Measurements from ENCODE around the gene RMC1.
"Not testable (repeated sequence)": the region's sequence is repeated elsewhere in the genome, so short reads cannot be mapped to it uniquely, and the experiment has no call there.

Gene RMC1

GRCh38 chr18:23536204-23536603 is 32.9 kb downstream of the RMC1 start:
- no peak for DNase-seq

DNA sequence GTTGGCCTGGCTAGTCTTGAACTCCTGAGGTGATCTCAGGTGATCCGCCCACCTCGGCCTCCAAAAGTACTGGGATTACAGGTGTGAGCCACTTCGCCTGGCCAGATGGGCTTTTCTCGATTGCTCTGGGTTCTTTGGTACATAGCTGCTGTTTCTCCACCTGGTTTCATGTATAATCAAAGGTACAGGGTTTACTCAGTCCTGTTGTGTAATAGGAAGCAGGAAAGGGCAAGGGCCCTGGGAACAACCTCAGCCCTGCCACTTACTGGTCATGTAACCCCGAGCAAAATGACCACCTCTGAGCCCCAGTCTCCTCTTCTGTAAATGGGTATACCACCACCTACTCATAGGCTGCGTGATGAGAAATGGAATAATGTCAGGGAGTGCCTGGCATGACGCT is 34.0 kb downstream of the RMC1 start:
- DNase-seq, result no peak

DNA sequence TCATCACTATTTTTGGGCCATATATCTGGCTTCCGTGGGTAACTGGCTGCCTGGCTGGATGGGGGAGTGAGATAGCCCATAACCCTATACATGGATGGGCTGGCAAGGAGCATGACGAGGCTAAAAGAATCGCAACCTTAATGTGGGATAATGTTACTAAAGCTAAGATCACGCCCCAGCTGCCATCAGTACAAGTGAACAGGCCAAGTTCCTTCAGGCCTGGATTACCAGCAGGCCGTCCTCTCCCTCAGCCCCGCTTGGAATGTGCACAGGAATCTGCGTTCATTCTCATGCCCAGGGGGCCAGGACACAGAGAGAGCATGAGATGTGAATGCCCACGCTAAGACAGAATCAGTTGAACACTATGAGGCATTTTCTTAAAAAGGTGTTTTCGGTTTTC is 34.7 kb downstream of the RMC1 start:
- DNase-seq, result no peak

GRCh38 chr18:23538870-23539269 is 35.6 kb downstream of the RMC1 start:
- DNase-seq, result no peak

DNA sequence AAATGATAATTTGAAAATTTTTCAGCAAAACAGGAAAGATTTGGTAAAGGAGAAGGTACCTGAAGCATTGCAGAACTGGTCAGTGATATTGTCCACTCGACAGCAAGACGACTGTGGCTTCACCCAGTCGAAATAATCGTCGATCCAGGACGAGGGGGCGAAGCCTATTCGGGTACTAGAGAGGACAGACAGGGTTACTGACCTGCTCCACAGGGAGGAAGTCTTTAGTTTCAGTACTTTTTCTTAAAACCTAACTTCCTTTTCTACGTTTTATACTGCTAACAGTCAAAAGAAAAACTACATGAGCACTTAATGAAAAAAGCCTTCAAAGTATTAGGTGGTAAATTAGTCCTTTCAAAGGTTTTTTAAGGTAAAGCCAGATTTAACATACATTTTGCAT is 36.0 kb downstream of the RMC1 start:
- no peak for DNase-seq

DNA sequence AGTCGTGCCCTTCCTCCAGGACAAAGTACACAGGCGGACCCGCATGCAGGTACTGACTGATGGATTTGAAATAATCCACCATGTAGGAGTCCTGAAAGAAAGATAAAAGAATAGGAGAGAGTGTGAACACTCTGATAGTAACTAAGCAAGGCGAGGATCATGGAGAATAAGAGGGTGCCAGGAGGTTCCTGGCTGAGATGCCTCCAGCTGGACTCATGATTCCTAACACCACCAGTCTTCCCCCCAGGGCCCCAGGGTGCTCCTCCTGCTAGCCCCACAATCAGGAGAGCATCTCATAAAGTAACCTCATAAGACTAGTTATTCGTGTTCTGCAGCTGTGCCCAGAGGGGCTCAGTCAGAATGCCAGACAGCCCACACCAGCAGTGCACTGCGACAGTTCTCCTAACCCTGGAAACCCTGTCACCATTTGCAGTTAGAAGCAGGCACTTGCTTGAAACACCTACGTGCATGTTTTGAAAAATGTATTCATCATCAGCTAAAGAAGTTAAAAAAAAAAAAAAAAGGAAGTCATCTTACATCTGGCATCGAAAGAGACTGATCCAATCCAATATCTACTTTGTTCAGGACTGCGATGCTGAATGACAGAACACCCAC is 36.7 kb downstream of the RMC1 start:
- DNase-seq, result no peak

GRCh38 chr18:23540867-23541266 is 37.6 kb downstream of the RMC1 start:
- no peak for DNase-seq

DNA sequence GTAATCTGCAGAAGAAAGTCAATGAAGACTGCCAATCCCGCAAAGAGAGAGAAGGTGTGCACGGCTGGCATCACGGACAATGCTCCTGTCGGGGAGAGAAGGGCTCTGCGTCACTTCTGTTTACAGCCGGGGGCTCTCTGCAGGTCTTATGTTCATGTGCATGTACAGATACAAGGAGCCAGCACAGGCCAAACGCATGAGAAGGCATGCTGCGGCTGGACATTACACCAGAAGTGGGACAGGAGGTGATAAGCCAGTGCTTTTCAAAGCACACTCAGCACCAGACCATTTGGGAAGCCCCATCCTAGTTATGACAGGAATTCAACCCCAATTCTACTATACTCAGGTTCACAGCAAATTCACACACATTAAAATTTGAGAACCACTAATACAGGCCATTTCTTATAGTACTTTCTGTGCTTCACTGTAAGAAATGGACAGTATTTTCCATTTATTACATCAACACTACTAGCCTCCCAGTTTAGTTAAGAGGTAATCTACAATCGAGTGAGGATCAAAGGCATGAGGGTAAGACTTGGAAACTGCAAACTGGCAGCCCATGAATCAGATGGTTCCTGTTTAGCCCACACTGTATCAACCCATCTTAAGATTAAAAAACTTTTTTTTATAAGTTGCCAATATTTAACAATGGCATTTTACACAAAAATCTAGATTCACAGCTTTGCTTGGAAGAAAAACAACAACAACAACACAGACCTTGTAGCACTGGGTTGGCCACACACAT is 38.2 kb downstream of the RMC1 start:
- no peak for DNase-seq

- no peak for DNase-seq
These were observed 39.1 kb downstream of the RMC1 start for GRCh38 chr18:23542461-23542860.

DNA sequence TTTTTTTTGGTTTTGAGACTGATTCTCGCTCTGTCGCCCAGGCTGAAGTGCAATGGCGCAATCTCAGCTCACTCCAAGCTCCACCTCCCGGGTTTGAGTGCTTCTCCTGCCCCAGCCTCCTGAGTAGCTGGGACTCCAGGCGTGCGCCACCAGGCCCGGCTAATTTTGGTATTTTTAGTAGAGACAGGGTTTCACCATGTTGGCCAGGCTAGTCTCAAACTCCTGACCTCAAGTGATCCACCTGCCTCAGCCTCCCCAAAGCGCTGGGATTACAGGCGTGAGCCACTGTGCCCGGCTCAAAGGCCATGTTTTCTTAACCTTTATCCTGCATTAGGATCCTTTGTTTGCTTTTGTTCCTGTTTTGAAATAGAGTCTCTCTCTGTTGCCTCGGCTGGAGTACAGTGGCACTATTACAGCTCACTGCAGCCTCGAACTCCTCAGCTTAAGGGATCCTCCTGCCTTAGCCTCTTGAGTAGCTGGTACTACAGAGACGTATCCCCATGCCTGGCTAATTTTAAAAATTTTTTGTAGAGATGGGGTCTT is 42.0 kb downstream of the RMC1 start:
- no peak for DNase-seq

- no peak for DNase-seq
These were observed 44.0 kb downstream of the RMC1 start for GRCh38 chr18:23547306-23547705.

GRCh38 chr18:23547846-23548245 is 44.5 kb downstream of the RMC1 start:
- DNase-seq, result no peak

DNA sequence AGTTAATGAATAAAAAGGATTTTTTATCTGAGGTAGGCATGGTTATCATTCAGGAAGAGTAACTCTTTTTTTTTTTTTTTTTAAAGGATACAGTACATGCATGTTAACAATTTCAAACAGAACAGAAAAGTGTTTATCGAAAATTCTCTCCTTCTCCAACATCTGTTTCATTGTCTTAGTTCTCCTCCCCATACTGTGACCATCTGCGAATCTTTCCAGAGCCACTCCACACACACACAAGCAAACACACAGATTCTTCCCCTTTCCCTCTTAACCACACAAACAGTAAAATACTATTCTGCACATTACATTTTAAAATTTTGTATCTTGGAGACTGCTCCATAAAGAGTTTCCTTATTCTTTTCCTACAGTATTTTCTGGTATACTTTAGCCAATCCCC is 45.0 kb downstream of the RMC1 start:
- DNase-seq, result no peak

GRCh38 chr18:23548719-23549118 is 45.4 kb downstream of the RMC1 start:
- no peak for DNase-seq

DNA sequence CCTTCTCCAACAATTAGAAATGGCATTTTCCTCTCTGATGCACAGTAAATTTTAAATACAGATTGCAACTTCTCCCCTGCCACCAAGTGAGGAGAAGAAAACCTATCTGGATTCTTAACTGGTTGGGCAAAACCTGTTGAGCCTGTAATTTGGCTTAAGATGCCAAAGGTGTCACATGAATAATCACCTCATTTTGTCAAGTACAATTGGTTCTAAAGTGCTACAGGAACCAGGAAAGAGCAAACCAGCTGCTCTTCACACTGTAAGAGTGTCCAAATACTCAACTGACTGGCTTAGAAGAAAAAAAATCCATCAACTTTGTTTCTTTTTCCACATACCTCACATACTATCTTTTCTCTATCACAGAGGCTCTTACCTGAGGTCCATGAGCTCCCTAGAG is 47.6 kb downstream of the RMC1 start:
- DNase-seq, result no peak

DNA sequence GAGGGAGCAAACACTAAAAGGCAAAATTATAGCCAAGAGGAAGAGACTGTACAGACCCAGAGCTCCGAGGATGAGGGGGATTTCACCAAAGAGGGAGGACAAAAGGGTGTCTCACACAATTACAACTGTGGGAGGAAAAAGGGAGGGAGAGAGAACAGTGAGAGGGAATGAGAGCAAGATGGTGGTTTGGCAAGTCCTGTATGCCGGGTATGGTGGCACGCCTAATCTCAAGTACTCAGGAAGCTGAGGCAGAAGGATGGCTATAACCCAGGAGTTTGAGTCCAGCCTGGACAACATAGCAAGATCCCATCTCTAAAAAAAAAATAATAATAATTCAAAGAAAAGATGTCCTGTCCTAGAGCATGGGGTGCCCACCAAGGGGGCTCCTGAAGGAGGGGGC is 48.7 kb downstream of the RMC1 start:
- DNase-seq, result no peak

GRCh38 chr18:23552505-23552904 is 49.2 kb downstream of the RMC1 start:
- DNase-seq, result no peak

DNA sequence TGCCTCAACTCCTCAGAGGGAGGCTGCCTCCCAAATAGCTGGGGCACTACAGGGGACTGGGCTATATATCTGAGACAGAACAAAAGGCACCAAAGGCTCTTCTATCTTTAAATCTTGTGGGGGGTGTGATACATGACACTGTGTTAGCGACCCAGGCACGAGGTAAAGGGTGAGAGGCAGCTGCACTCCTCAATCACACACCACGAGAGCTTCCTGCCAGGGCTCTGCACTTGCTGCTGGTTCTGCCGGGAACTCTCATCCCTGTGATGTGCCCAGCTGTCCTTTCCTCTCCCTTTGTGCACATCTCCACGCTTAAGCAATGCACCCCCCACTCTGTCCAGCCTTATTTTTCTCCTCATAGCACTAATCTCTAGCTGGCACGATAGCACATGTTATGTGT is 50.6 kb downstream of the RMC1 start:
- DNase-seq, result no peak

DNA sequence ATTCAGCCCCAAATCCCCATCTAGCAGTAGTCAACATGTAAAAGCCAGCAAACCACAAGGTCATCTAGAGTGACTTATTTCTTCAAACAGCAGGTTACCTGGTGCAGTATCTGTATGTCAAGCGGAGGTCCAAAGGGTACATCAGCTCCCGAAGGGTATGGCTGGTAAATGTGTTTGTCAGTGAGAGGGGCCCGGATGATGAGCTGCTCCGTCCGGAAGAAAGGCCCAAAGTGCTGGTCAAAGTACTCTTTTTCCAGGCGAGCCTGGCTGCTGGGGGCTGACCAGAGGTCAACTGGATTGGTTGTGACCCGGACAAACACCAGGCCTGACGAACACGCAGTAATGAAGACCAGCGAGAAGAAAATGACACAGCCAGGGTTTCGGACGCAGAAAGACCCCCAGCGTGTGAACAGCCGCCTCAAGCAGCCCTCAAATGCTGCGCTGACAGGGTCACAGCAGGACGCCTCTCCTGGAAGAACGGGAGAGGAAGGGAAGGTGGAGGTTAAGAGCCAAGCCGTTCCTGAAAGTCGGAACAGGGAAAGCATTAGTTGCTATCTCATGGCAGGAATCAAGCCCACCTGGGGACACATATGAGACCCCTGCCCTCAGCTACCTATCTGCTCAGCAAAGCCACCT is 53.0 kb downstream of the RMC1 start:
- DNase-seq, result no peak

GRCh38 chr18:23557511-23557910 is 54.2 kb downstream of the RMC1 start:
- not testable (repeated sequence) for DNase-seq

DNA sequence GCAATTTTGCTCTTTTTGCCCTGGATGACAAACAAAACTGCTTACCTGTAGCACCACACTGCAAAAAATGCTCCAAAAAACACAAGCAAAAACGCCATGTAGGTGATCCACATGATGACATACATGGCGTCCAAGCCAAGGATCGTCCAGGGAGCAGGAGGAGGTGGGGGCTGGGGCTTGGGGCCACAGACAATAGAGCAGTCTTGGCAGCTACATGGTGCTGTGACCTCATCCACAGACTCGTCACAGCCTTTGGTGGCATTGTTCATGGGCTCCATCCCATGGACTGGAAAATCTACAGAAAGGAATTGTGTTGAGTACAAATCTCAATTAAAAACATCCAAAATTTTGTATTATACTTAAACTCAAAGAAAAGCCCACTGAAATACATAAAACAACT is 56.9 kb downstream of the RMC1 start:
- no peak for DNase-seq

DNA sequence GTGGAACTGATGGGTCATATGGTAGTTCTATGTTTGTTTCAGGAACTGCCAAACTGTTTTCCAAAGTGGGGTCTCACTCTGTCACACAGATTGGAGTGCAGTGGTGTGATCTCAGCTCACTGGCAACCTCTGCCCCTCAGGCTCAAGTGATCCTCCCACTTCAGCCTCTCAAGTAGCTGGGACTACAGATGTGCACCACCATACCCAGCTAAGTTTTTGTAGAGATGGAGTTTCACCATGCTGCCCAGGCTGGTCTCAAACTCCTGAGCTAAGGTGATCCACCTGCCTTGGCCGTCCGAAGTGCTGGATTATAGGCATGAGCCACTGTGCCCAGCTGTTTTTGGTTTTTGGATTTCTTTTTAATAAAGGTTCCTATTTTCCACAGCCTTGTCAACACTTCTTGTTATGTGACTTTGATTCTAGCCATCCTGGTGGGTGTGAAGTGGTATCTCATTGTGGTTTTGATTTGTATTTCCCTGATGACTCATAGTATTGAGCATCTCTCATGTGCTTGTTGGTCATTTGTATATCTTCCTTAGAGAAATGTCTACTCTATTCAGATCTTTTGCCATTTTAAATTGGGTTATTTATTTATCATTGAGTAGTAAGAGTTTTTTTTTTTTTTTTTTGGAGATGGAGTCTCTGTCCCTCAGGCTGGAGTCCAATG is 60.2 kb downstream of the RMC1 start:
- no peak for DNase-seq

- DNase-seq, result no peak
These were observed 62.7 kb downstream of the RMC1 start for GRCh38 chr18:23565916-23566547.

All from eye (tissue), 1 donor.